Fibroblast of pulmonary artery (primary cell): ENCODE measurements around the gene ZSCAN2.
"Not testable (repeated sequence)": the region's sequence is repeated elsewhere in the genome, so short reads cannot be mapped to it uniquely, and the experiment has no call there.

ENCODE experiments used
- DNase-seq: peaks from one replicate; pipeline ENCODE4 v3.0.0-alpha.2; 2010; ENCODE audit warnings: low read depth
- H3K4me3 ChIP-seq: replicated peaks from 2 replicates; pipeline ENCODE4 v1.5.1; 2011; ENCODE audit warnings: low read depth, mild to moderate bottlenecking, control low read depth, low read length, moderate library complexity
- CTCF ChIP-seq: IDR thresholded peaks from 2 replicates; pipeline ENCODE4 v1.5.1; 2011; ENCODE audit warnings: mild to moderate bottlenecking, control low read depth, low read length, inconsistent platforms; ENCODE audit errors: missing control alignments

The ZSCAN2 gene

DNA sequence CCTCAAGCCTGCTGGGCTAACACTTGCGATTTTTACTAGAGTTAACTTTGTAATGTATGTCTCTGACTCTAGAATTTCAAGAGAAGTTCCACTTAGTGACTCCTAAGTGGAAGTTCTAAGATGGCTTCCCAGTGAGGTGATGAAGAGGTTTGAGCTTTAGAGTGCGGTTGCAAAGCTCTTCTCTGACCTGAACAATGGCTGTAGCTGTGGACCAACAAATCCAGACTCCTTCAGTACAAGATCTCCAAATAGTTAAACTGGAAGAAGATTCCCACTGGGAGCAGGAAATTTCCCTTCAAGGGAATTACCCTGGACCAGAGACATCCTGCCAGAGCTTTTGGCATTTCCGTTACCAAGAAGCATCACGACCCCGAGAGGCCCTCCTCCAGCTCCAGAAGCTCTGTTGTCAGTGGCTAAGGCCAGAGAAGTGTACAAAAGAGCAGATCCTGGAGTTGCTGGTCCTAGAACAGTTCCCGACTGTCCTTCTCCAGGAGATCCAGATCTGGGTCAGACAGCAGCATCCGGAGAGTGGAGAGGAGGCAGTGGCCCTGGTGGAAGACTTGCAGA lies 31.0 kb downstream of the ZSCAN2 start:
- DNase-seq = peak; percentile 24
- peak overlapping the region; percentile 74 for H3K4me3 ChIP-seq
- TF ChIP-seq CTCF = no peak

DNA sequence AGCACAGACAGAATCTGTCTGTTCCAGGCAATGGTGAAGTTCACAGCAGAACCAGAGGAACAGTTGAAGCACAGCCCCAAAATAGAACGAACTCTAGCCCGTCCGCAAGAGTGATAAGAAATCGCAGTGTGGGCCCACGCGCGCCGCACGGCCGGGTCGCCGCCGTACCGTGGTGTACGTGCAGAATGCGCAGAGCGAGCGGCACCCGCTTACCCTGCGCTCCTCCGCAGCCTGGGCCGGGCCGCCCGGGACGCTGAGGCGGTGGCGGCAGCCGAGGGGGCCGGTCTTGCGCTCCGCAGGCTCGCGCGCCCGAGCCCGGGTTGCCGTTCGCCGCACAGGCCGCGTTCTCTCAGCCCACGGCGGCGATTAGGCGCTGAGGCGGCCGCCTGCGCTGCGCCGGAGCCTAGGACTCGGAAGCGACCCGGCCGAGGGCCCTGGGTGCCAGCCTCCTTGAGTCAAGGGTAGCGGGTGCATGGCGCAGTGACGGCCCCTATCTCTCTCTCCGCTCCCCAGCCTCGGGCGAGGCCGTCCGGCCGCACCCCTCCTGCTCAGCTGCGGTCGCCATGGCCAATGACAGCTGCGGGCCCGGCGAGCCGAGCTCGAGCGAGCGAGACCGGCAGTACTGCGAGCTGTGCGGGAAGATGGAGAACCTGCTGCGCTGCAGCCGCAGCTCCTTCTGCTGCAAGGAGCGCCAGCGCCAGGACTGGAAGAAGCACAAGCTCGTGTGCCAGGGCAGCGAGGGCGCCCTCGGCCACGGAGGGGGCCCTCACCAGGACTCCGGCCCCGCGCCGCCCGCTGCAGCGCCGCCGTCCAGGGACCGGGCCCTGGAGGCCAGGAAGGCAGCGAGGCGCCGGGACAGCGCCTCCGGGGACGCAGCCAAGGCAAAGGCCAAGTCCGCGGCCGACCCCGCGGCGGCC lies 32.8 kb downstream of the ZSCAN2 start:
- peak; percentile 71 for DNase-seq
- no peak for TF ChIP-seq CTCF
- peak overlapping the region; percentile 61 for H3K4me3 ChIP-seq

DNA sequence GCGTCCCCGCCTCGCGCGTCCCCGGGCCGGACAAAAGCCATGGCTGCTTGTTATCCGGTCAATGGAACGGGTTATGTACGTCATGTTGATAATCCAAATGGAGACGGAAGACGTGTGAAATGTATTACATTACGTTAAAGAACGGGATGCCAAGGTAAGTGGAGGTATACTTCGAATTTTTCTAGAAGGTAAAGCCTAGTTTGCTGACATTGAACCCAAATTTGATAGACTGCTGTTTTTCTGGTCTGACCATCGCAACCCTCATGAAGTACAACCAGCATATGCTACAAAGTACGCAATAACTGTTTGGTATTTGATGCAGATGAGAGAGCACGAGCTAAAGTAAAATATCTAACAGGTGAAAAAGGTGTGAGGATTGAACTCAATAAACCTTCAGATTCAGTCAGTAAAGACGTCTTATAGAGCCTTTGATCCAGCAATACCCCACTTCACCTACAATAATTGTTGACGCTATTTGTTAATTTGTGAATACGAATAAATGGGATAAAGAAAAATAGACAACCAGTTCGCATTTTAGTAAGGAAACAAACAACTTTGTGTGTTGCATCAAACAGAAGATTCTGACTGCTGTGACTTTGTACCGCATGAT lies 33.5 kb downstream of the ZSCAN2 start:
- no peak for TF ChIP-seq CTCF
- DNase-seq = no peak
- H3K4me3 ChIP-seq = peak overlapping the region; percentile 61

- TF ChIP-seq CTCF = no peak
- H3K4me3 ChIP-seq = no peak overlapping the region
- no peak for DNase-seq
Measured at GRCh38 chr15:84638103-84638502, 37.3 kb downstream of the ZSCAN2 start.

- DNase-seq, H3K4me3 ChIP-seq: not testable (repeated sequence)
Measured at GRCh38 chr15:84641871-84642270, 41.1 kb downstream of the ZSCAN2 start.

DNA sequence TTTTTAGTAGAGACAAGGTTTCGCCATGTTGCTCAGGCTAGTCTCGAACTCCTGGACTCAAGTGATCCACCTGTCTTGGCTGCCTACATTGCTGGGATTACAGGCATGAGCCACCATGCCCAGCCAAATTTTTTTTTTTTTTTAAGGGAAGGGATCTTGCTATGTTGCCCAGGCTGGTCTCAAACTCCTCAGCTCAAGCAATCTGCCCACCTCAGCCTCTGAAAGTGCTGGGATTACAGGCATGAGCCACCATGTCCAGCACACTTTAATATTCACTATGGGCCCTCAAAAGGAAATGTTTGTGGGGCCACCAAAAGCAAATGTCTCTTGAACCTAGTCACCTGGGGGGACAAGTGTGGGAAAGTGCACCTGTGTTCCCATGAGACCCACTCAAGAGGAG lies 41.8 kb downstream of the ZSCAN2 start:
- not testable (repeated sequence) for H3K4me3 ChIP-seq, DNase-seq

GRCh38 chr15:84643838-84644237 lies 43.0 kb downstream of the ZSCAN2 start:
- no peak overlapping the region for H3K4me3 ChIP-seq
- TF ChIP-seq CTCF = no peak
- DNase-seq = no peak

GRCh38 chr15:84645496-84645895 lies 44.7 kb downstream of the ZSCAN2 start:
- TF ChIP-seq CTCF = no peak
- no peak overlapping the region for H3K4me3 ChIP-seq
- no peak for DNase-seq
